H7 (cell line): ENCODE data around the gene STX8. TPM values are rescaled to one million over a fixed set of nuclear protein-coding genes. Genes with fewer than 3 reads are reported as not detected.
A peak's percentile ranks its signal among the peaks of the same experiment; 100 is the strongest.

Experiments
- DNase-seq: peaks from one replicate; pipeline ENCODE4 v3.0.0; 2012
- H3K27me3 ChIP-seq: 2 replicates; pipeline ENCODE4 v1.6.0; 2011; ENCODE audit warnings: mild to moderate bottlenecking, low read length; ENCODE audit not compliant: control insufficient read depth, insufficient read depth
- H3K36me3 ChIP-seq: replicated peaks from 2 replicates; pipeline ENCODE4 v1.5.1; 2011; ENCODE audit warnings: low read length; ENCODE audit not compliant: control insufficient read depth, insufficient read depth
- H3K4me3 ChIP-seq: 2 replicates; pipeline ENCODE4 v1.5.1; 2011; ENCODE audit warnings: low read depth, mild to moderate bottlenecking, control low read depth, low read length, moderate library complexity; ENCODE audit not compliant: insufficient read depth
- total RNA-seq: library from RNA; depleted of rRNA; stranded (reverse); fragments of >200 nt; shearing (Covaris generic); gene quantifications from 2 replicates; pipeline ENCODE4 v1.2.3, GENCODE V29; 2014

STX8 gene
- total RNA-seq, 1 experiment from 2014 or later = 51.8 TPM

DNA sequence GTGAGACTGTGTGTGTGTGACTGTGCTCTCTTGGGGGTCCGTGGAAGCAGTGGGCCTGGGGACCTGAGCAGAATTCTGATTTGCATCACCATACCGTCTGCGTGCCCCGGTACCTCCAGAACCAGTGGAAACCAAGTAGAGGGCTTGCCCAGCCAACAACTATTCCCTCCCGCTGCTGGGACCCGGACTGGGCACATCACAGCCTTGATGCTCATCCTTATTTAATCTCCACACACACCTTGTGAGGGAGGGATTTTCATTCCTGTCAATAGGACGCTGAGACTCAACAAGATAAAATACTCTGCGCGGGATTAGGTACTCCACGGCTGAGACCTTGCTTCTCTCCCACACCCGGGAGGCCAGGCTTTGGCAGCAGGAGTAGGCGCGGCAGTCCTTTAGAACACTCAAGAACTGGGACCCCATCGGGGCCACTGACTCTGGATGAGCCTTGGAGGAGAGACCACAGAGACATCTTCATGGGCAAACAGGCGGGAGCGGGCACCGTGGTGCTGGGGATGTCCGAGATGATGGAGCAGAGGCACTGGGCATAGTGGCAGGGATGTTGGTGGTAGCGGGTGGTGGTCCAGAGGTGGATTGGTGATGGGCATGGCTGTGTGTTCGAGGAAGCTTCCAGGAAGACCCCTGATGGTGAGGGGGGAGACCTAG, 346.3 kb downstream of the STX8 start:
- no peak for DNase-seq
- Histone ChIP-seq H3K27me3 (no peaks in the 10 kb centered on the region), H3K36me3 (no peaks in the 10 kb centered on the region), H3K4me3 (no peak overlapping the region)

DNA sequence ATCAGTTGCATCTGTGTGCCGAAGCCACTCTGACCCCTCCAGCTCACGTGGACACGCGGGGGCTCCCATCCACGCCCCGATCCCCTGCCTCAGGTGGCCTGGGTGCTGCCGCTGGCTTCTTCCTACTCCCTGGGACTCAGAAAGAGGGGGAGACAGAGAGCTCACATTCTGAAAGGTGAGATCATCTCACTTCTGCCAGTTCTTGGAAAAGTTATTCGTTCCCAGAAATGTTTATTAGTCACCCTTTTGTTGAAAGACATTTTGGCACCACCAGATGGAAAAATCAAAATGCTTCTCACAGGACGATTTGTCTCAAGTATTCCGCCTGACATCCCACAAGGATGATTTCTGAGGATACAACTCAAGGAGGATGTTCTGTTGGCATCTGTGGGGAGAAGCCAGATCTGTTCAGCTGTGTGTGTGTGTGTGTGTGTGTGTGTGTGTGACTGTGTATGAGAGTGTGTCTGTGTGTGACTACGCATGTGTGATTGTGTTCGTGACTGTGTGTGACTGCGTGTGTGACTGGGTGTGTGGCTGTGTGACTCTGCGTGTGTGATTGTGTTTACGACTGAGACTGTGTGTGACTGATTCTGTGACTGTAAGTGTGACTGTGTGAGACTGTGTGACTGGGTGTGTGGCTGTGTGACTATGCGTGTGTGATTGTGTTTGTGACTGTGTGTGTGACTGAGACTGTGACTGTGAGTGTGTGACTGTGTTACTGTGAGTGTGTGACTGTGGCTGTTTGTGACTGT, 347.0 kb downstream of the STX8 start:
- Histone ChIP-seq H3K36me3 (no peaks in the 10 kb centered on the region), H3K4me3 (no peak overlapping the region), H3K27me3 (no peaks in the 10 kb centered on the region)
- no peak for DNase-seq

DNA sequence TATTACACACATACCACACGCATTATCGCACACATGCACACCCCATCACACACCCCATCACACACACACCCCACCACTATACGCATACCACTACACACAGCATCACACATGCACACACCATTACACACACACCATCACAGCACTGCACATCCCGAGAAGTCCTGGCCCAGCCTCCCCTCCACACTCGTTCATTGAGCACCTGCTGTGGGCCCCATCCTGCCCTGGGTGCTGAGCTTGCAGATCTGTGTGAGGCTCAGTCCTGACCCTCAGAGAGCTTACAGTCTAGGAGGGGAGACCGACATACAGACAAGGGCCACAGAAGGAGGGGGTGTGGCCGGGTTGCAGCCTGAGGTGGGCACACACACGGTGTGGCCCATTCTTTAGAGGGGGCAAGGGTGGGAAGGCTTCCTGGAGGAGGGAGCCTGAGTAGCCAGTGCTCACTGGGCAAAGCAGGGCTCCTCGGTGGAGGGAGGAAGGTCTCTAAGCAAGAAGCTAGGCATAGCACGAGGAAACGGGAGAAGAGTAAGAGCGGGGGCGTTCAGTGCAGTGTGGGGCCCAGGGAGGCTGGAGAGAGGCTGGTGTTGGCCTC, 347.7 kb downstream of the STX8 start:
- DNase-seq = no peak
- no peaks in the 10 kb centered on the region for H3K27me3 ChIP-seq
- no peaks in the 10 kb centered on the region for H3K36me3 ChIP-seq
- no peak overlapping the region for H3K4me3 ChIP-seq

DNA sequence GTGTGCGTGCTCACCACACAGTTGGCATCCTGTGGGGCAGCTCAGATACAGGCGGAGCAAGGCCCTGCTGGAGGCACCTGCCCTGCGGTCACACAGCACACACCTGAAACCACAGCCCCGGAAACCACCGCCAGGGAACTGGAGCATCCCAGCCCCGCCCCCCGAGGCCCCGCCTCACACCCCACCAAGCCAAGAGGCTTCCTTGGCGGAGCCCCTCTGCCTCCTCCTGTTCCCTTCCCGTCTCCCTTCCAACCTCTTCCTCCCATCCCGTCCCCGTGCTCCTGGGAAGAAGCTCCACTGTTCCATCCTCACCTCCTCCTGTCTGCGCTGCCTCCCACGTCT, 348.9 kb downstream of the STX8 start:
- DNase-seq = peak; percentile 89

DNA sequence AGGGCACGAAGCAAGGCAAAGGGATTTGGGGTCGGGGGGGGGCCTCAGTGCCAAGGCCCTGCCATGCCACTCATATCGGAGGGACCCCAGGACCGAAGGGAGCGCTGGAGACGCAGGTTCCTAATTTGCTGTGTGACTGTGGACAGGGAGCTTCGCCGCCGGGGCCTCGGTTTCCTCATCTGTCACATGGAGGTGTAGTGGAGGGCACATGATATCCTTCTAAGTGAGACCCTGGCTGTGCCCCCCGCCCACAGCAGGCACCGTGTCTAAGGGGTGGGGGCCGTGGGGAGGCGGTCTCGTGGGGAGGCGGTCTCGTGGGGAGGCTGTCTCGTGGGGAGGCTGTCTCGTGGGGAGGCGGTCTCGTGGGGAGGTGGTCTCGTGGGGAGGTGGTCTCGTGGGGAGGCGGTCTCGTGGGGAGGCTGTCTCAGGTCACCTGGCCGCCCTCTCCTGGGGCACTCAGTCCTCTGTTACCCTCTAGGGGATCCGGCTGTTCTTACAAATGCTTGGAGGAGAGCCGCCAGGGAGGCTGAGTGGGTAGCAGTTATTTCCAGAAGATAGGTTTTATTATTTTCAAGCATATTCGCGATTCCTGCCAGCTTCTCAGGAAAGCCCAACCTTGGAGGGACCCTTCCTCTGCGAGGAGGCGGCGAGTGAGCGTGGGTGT, 349.4 kb downstream of the STX8 start:
- DNase-seq = no peak
- Histone ChIP-seq H3K4me3 (no peak overlapping the region), H3K36me3 (no peaks in the 10 kb centered on the region), H3K27me3 (no peaks in the 10 kb centered on the region)

More for the DNA sequence above, 348.9 kb downstream of the STX8 start:
- Histone ChIP-seq H3K27me3 (no peaks in the 10 kb centered on the region), H3K36me3 (no peaks in the 10 kb centered on the region), H3K4me3 (no peak overlapping the region)

DNA sequence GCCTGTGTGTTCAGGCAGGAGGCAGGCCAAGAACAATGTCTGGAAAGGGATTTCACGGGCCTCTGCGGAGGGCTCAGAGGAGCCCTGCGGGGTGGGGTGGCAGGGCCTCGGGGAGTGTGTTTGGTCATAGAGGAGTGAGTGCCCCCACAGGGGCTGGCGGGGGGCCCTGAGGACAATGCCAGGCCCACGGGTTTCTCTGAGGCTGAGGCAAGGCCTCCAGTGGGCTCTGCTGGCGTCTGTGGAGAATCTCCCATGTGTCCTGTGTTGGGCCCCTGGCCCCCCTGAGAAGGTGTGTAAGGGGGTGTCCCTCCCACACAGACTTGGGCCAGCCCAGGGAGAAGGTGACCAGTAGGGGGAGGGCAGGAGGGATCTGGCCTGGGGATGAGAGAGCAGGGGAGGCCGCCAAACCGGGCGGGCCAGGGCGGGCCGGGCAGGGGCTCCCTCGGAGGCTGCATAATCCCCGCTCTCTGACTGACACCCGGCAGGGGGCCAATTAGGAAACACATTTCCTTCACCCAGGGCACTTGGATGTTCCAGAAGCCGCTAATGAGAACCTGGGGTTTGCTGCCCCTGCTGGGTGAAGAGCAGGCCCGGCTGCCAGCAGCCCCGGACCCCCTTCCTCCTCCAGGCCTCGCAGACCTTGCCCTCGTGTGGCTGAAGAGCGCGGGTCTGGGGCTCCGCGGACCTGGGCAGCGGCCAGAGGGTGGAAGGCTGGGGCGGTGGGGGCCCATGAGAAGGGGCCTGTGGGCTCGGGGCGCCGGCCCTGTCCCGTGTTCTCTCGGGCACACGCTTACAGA, 350.1 kb downstream of the STX8 start:
- peak; percentile 93 for DNase-seq
- Histone ChIP-seq H3K4me3 (no peak overlapping the region), H3K27me3 (no peaks in the 10 kb centered on the region), H3K36me3 (no peaks in the 10 kb centered on the region)

DNA sequence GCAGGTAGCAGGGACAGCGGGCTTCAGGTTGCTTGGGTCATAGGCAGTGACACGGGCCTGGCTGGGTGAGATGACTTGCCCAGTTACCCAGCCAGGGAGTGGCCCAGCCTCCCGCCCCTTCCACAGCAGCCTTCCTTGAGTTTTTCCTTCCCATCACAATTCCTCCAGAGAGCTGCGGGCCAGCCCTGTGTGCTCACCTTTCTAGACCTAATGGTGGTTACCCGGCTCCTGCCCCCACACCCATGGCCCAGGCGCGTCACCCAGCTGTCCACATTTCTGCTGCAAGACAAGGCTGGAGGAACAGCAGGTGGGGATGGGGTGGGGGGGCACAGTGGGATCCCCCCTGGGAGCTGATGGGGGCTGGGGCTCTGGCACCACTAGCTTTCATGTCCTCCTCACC, 351.1 kb downstream of the STX8 start:
- no peak for DNase-seq
- Histone ChIP-seq H3K4me3 (no peak overlapping the region), H3K27me3 (no peaks in the 10 kb centered on the region), H3K36me3 (no peaks in the 10 kb centered on the region)

DNA sequence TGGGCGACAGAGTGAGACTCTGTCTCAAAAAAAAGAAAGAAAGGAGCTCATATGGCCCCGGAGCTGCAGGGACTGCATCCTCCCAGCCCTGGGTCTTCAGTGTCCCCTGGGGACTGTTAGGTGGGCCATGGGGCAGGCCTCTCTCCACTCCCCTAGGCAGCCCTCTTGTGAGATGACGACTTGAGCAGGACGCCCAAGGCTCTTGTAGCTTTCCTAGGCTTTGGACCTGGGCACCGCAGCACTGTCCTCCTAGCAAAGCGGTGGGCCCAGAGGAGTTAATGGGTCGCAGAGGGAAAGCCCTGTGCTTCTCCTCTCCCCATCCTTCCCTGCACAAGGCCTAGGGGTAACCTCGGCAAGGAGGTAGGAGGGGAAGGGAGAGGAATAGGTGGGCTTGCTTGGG, 352.1 kb downstream of the STX8 start:
- Histone ChIP-seq H3K4me3 (no peak overlapping the region), H3K36me3 (no peaks in the 10 kb centered on the region), H3K27me3 (no peaks in the 10 kb centered on the region)
- no peak for DNase-seq

DNA sequence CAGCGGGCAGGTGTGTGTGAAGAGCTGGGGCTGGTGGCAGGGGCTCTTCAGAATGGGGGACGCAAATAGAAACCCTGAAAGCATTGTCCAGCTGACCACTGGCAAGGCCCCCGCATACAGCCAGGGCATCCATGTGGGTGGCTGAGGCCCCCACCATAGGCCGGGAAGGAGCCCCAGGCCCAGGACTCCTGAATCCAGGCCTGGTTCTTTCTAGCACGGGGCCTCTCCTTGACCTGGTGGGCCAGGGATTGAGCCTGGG, 353.8 kb downstream of the STX8 start:
- Histone ChIP-seq H3K27me3 (no peaks in the 10 kb centered on the region), H3K4me3 (no peak overlapping the region), H3K36me3 (no peaks in the 10 kb centered on the region)
- peak; percentile 26 for DNase-seq

DNA sequence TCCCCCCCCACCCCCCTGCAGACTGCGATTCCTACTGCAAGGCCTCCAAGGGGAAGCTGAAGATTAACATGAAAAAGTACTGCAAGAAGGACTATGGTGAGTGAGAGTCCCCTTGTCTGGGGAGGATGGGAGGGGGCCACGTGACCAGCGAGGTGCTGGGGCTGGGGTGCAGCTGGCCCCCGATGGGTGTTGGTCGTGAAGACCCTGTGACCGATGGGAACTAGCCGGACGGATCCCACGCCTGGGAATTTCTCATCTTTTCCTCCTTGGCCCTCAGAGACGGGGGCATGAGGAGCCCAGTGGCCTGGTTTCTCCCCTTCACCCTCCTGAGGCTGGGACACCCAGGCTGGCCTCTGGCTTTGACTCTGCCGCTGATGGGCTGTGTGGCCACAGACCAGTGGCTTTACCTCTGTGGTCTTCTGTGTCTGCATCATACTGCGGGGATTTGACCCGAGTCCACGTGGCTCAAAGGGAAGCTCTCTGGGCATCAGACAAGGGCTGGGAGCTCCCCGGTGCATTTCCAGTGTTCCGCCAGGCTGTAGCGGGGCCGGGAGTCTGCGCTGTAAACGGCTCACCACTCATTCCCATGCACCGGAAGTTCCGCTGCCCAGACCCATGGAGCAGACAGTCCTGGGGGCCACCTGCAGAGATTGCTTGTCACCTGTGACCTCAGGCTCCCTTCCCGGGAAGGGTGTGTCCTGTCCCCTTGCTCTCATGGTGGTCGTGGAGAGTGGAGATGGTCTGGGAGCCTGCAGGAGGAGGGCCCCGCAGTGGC, 354.3 kb downstream of the STX8 start:
- no peaks in the 10 kb centered on the region for H3K36me3 ChIP-seq
- H3K4me3 ChIP-seq = no peak overlapping the region
- DNase-seq = peak; percentile 60
- H3K27me3 ChIP-seq = no peaks in the 10 kb centered on the region

DNA sequence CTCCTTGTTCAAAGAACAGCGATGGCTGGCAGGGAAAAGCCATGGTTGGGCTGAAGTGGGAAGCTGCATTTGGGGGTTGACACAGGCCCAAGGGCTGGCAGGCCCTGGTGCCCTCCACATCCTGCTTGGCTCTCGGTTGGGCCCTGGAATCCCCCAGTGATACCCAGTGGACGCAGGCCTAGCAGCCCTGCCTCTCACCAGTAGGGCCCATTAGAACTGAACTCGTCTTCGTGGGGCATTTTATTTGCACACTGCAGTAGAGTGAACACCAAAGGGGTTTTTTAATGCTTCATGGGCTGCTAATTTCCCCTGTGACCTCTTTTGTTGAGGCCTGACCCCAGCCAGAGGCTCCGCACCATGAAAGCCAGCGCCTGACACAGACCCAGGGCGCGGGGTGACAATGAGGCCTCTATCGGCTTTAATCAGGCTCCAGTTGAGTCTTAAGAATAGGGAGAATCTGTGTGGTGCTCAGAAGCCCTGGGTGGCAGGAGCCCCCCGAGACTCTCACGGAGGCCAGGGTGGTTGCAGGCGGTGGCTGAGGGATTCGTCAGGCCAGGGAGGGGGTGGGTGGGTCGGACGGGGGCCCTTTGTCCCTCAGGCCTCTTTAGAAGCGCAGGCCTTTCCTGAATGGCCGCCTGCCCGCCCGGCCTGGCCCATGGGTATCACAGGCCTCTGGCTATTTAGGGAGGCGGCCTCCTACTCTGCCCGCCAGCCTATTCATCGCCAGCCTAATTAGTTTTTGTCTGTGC, 355.0 kb downstream of the STX8 start:
- H3K4me3 ChIP-seq = no peak overlapping the region
- no peaks in the 10 kb centered on the region for H3K36me3 ChIP-seq
- no peaks in the 10 kb centered on the region for H3K27me3 ChIP-seq
- DNase-seq = peak; percentile 71

DNA sequence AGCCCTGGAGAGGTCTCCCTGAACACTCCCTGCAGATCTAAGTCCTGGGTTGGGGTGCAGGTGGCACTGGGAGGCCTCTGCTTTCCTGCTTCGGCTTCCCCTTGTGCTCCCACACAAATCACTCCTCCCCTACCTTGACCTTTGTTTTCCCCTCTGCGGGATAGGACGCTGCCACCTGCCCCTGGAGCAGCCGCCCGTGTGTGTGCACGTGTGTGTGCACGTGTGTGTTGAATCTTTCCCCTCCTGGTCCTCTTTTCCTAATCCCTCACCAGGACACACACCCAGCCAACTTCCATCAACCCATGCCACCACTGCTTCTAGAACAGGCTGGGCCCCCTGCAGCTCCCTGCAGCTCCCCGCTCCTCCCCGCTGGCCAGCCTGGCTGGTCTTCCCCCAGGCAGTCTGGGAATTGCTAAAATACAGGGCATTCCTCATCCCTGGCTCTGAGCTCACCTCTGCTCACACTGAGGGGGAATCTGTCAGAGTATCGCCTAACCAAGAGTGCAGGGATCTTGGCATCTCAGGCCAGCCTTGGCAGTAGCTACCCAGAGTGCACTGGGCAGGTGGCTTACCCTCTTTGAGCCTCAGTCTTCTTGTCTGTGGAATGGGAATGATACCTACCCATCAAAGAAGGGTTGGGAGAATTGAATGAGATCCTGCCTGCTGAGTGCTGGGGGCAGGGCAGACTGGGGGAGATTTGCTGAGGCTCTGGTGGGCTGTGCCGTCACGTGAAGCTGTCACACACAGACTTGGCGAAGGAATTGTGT, 355.8 kb downstream of the STX8 start:
- H3K27me3 ChIP-seq = no peaks in the 10 kb centered on the region
- DNase-seq = peak; percentile 57
- H3K4me3 ChIP-seq = no peak overlapping the region
- no peaks in the 10 kb centered on the region for H3K36me3 ChIP-seq

DNA sequence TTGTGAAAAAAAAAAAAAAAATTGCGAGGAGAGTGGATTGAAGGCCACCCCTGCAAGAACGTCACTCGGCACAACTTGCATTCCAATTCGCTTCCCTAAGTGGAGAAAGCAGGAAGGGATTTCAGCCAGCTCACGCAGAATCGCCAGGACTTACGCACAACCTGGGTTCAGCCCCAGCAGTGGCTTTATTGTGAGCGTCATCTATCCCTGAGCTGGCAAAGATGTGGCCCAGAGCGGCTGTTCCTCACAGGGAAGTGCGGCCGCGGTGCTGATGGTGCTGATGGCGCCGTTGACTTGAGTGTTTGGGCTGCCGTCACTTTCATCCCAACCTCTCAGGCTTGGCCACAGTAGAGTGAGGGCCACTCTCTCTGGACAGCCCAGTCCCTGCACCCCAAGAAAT, 356.7 kb downstream of the STX8 start:
- H3K27me3 ChIP-seq = no peaks in the 10 kb centered on the region
- DNase-seq = no peak
- H3K36me3 ChIP-seq = no peaks in the 10 kb centered on the region
- H3K4me3 ChIP-seq = no peak overlapping the region
